Astrocyte (in vitro differentiated cells and primary cell): ENCODE data around the gene EXD3.

Source experiments
- CTCF ChIP-seq: IDR thresholded peaks from 2 replicates; pipeline ENCODE4 v1.5.1; 2011; ENCODE audit warnings: low read depth, mild to moderate bottlenecking, inconsistent platforms, low read length, moderate library complexity; ENCODE audit not compliant: insufficient read depth
- EZH2 ChIP-seq: IDR thresholded peaks from 2 replicates; pipeline ENCODE4 v1.6.1; 2012; ENCODE audit warnings: mild to moderate bottlenecking, low read length, inconsistent platforms; ENCODE audit not compliant: insufficient read depth

- TF ChIP-seq CTCF (no peak), EZH2 (no peak)
These were observed 108.9 kb downstream of the EXD3 start for GRCh38 chr9:137313956-137314560.
